IPS-20b (cell line): ENCODE data around the gene ERC1.

Source experiments
- H3K27ac ChIP-seq: one replicate; pipeline ENCODE4 v1.5.1; 2013; ENCODE audit warnings: low read length
- H3K27me3 ChIP-seq: 2 replicates; pipeline ENCODE4 v1.6.1; 2013; ENCODE audit warnings: mild to moderate bottlenecking, low read length, inconsistent platforms; ENCODE audit not compliant: insufficient read depth
- H3K36me3 ChIP-seq: 2 replicates; pipeline ENCODE4 v1.6.1; 2013; ENCODE audit warnings: low read depth, mild to moderate bottlenecking, inconsistent platforms, low read length, moderate library complexity; ENCODE audit not compliant: insufficient read depth
- H3K4me1 ChIP-seq: 2 replicates; pipeline ENCODE4 v1.6.1; 2013; ENCODE audit warnings: mild to moderate bottlenecking, control low read depth, inconsistent platforms, low read length, moderate library complexity; ENCODE audit not compliant: insufficient read depth
- H3K4me3 ChIP-seq: 2 replicates; pipeline ENCODE4 v1.5.1; 2013; ENCODE audit warnings: mild to moderate bottlenecking, low read length, inconsistent platforms
- H3K9ac ChIP-seq: 2 replicates; pipeline ENCODE4 v1.6.1; 2013; ENCODE audit warnings: low read depth, mild to moderate bottlenecking, inconsistent platforms, low read length, moderate library complexity
- H3K9me3 ChIP-seq: 2 replicates; pipeline ENCODE4 v1.6.1; 2013; ENCODE audit warnings: mild to moderate bottlenecking, low read depth, low read length, inconsistent platforms; ENCODE audit not compliant: insufficient read depth

Gene ERC1

DNA sequence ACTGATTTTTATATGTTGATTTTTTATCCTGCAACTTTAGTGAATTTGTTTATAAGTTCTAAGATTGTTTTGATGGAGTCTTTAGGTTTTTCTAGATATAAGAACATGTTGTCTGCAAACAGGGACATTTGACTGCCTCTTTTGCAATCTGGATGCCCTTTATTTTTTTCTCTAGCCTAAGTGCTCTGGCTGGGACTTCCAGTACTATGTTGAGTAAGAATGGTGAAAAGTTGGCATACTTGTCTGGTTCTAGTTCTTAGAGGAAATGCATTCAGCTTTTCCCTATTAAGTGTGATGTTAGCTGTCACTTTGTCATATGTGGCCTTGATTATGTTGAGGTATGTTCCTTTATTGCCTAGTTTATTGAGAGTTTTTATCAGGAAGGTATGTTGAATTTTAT, 68.1 kb downstream of the ERC1 start:
- Histone ChIP-seq H3K27ac (no peak overlapping the region), H3K27me3 (no peaks in the 10 kb centered on the region), H3K36me3 (0 out of 2 replicates have a peak, but pooled peaks cover 7% of the 10 kb centered on the region), H3K9ac (no peak overlapping the region), H3K4me3 (no peak overlapping the region), H3K9me3 (peaks cover 22% of the 10 kb centered on the region), H3K4me1 (peaks cover 27% of the 10 kb centered on the region; the same call in 1 of the 2 replicates)

DNA sequence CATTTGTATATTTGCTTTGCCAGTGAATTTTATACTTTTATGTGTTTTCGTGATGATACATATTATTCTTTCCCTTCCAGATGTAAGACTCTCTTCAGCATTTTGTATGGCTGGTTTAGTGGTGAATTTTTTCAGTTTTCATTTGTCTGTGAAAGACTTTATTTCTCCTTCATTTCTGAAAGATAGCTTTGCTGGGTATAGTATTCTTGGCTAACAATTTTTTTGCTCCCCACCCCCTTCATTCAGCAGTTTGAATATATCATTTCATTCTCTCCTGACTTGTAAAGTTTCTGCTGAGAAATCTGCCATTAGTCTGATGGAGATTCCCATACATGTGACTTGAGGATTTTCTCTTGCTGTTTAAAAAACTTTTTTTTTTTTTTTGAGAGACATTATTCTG, 72.8 kb downstream of the ERC1 start:
- Histone ChIP-seq H3K4me3 (no peak overlapping the region), H3K36me3 (no peaks in the 10 kb centered on the region), H3K4me1 (no peaks in the 10 kb centered on the region), H3K27ac (no peak overlapping the region), H3K9ac (no peak overlapping the region), H3K9me3 (peaks cover 16% of the 10 kb centered on the region), H3K27me3 (no peaks in the 10 kb centered on the region)

DNA sequence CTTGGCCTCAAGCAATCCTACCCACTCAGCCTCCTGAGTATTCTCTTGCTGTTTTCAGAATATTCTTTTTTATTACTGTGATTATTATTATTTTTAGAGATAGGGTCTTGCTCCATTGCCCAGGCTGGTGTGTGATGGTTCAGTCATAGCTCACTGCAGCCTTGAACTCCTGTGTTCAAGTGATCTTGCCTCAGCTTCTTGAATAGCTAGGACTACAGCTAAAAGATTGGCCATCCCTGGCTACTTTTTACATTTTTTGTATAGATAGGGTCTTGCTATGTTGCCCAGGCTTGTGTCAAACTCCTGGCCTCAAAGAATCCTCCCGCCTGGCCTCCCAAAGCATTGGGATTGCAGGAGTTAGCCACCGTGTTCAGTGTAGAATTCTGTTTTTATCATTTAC, 73.3 kb downstream of the ERC1 start:
- no peak overlapping the region for H3K9ac ChIP-seq
- H3K36me3 ChIP-seq = no peaks in the 10 kb centered on the region
- no peak overlapping the region for H3K4me3 ChIP-seq
- H3K27ac ChIP-seq = no peak overlapping the region
- H3K27me3 ChIP-seq = no peaks in the 10 kb centered on the region
- H3K9me3 ChIP-seq = peaks cover 11% of the 10 kb centered on the region
- H3K4me1 ChIP-seq = no peaks in the 10 kb centered on the region

DNA sequence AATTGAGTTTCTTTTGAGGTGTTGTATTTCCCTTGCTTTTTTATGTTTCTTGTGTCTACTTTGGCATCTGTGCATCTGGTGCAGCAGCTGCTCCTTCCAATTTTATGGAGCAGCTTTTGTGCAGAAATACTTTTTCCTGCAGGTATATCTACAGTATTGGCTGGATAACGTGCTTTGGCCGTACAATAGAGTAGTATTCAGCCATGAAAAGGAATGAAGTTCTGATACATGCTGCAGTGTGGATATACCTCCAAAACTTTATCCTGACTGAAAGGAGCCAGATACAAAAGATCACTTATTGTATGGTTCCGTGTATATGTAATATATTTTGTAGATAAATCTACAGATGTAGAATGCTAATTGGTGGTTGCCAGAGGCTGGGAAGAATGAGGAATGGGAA, 74.6 kb downstream of the ERC1 start:
- Histone ChIP-seq H3K4me3 (no peak overlapping the region), H3K27ac (no peak overlapping the region), H3K27me3 (no peaks in the 10 kb centered on the region), H3K9me3 (peaks cover 8% of the 10 kb centered on the region), H3K4me1 (no peaks in the 10 kb centered on the region), H3K9ac (no peak overlapping the region), H3K36me3 (no peaks in the 10 kb centered on the region)

DNA sequence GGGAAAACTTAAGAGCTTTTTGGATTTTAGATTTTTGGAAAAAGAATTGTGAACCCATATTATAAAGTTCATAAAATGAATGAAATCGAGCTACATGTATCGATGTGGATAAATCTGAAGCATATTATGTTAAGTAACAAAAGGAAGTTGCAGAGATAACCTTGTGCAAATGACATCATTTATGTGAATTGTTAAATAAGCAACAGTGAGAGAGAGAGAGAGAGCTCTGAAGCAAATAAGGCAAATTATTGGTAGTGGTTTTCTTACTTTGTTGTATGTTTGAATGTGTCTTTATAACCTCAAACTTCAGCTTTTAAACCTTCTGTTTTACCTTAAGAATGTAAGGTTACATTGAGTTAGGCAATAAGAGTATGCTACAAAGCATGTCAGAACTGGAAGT, 78.8 kb downstream of the ERC1 start:
- Histone ChIP-seq H3K36me3 (no peaks in the 10 kb centered on the region), H3K4me3 (no peak overlapping the region), H3K27me3 (no peaks in the 10 kb centered on the region), H3K9me3 (no peaks in the 10 kb centered on the region), H3K27ac (no peak overlapping the region), H3K4me1 (no peaks in the 10 kb centered on the region), H3K9ac (no peak overlapping the region)

DNA sequence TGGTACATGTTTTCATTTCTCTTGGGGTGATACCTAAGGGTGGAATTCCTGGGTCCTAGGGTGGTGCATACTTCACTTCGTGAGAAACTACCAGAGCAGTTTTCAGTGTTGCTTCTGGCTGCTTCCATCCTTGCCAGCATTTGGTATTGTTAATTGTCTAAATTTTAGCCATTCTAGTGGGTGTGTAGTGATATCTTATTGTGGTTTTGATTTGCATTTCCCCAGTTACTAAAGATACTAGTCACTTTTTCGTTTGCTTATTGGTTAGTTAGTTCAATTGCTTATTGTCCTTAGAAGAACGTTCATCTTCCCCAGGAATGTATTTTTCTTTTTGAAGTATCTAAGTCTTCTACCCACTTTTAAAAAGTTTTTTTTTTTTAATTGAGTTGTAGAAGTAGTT, 80.2 kb downstream of the ERC1 start:
- Histone ChIP-seq H3K9me3 (no peaks in the 10 kb centered on the region), H3K4me1 (no peaks in the 10 kb centered on the region), H3K9ac (no peak overlapping the region), H3K27me3 (no peaks in the 10 kb centered on the region), H3K4me3 (no peak overlapping the region), H3K36me3 (no peaks in the 10 kb centered on the region), H3K27ac (no peak overlapping the region)

DNA sequence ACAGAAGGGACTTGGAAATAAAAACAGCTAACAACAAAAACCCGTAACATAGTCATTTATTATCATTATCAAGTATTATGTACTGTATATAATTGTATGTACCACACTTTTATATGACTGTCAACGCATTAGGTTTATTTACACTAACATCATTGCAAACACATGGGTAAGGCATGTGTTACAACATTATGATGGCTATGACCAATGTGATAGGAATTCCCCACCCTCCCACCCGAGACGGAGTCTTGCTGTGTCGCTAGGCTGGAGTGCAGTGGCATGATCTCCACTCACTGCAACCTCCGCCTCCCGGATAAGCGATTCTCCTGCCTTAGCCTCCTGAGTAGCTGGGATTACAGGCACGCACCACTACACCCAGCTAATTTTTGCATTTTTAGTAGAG, 82.6 kb downstream of the ERC1 start:
- Histone ChIP-seq H3K9ac (no peak overlapping the region), H3K27me3 (no peaks in the 10 kb centered on the region), H3K27ac (no peak overlapping the region), H3K36me3 (no peaks in the 10 kb centered on the region), H3K4me1 (no peaks in the 10 kb centered on the region), H3K9me3 (no peaks in the 10 kb centered on the region), H3K4me3 (no peak overlapping the region)

DNA sequence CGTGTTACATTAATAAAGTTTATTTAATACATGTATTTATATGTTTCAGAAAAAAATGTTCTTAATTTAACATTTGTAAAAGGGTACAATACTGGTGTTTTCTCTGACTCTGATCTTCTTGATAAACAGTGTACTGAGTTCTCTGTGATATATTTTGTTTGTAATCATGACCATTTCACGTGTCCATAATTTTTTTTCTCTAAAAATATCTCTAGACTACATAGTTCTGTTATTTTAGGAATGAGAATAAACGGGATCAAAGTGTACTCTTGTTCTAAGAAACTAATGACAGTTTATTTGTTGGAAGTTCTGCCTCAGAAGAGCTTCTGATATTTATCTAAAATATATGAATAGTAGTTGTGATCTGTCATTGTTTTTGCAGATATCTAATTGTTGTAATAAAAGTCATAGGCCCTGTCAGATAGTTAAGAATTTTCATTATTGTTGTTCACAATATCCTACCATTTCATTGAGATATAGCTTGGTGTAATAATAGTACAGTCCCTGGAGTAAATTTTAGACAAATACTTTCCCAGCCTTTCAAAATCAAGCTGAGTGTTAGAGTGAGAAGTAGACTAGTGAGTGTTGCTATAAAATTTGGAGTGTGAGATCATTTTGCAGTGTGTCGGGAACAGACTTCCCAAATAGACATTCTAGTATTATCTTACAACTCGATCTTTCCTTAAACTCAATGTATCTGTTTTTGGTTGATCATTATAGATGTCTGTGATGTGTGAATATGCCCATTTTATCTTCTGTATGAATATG, 86.2 kb downstream of the ERC1 start:
- H3K4me1 ChIP-seq = peaks cover 5% of the 10 kb centered on the region
- H3K9me3 ChIP-seq = no peaks in the 10 kb centered on the region
- H3K36me3 ChIP-seq = no peaks in the 10 kb centered on the region
- no peak overlapping the region for H3K4me3 ChIP-seq
- H3K27ac ChIP-seq = no peak overlapping the region
- no peaks in the 10 kb centered on the region for H3K27me3 ChIP-seq
- no peak overlapping the region for H3K9ac ChIP-seq

DNA sequence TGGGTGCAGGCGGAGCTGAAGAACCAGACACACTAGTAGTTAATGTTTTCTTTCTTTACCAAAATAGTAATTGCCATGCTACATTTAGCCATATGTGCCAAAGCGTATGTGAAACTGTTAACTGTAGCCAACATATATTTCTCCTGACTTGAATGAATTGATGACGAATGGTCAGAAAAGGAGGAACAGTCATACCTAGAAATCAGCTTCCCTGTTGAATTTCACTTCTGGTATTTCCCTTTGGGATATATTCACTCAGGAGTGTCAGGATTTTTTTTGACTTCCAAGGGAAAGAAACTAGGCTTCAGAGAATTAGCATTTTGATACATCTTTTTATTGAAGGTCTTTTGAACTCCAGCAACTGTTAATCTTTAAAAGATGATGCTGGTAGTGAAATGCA, 87.0 kb downstream of the ERC1 start:
- no peaks in the 10 kb centered on the region for H3K9me3 ChIP-seq
- H3K9ac ChIP-seq = no peak overlapping the region
- no peak overlapping the region for H3K27ac ChIP-seq
- no peak overlapping the region for H3K4me3 ChIP-seq
- H3K27me3 ChIP-seq = no peaks in the 10 kb centered on the region
- no peaks in the 10 kb centered on the region for H3K36me3 ChIP-seq
- H3K4me1 ChIP-seq = peaks cover 8% of the 10 kb centered on the region

DNA sequence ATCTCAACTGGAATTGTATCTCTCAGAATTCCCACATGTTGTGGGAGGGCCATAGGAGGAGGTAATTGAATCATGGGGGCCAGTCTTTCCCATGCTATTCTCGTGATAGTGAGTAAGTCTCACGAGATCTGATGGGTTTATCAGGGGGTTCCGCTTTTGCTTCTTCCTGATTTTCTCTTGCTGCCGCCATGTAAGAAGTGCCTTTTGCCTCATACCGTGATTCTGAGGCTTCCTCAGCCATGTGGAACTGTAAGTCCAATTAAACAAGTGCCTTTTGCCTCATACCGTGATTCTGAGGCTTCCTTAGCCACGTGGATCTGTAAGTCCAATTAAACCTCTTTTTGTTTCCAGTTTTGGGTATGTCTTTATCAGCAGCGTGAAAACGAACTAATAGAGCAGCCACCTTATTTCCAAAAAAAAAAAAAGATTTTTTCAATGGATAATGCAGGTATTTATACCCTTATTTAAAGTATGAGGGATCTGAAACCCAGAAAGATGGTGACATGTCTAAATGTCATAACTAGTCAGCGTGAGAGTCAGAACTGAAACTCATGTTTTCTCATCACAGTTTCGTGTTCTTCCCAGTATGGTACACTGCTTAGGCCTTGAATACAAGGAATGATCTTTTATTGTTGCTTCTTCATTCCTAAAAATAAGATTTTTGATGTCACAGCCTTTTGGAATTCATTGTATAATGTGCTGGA, 89.6 kb downstream of the ERC1 start:
- H3K27me3 ChIP-seq = no peaks in the 10 kb centered on the region
- no peak overlapping the region for H3K27ac ChIP-seq
- H3K4me3 ChIP-seq = no peak overlapping the region
- H3K9me3 ChIP-seq = no peaks in the 10 kb centered on the region
- H3K36me3 ChIP-seq = no peaks in the 10 kb centered on the region
- no peak overlapping the region for H3K9ac ChIP-seq
- peaks cover 16% of the 10 kb centered on the region for H3K4me1 ChIP-seq

DNA sequence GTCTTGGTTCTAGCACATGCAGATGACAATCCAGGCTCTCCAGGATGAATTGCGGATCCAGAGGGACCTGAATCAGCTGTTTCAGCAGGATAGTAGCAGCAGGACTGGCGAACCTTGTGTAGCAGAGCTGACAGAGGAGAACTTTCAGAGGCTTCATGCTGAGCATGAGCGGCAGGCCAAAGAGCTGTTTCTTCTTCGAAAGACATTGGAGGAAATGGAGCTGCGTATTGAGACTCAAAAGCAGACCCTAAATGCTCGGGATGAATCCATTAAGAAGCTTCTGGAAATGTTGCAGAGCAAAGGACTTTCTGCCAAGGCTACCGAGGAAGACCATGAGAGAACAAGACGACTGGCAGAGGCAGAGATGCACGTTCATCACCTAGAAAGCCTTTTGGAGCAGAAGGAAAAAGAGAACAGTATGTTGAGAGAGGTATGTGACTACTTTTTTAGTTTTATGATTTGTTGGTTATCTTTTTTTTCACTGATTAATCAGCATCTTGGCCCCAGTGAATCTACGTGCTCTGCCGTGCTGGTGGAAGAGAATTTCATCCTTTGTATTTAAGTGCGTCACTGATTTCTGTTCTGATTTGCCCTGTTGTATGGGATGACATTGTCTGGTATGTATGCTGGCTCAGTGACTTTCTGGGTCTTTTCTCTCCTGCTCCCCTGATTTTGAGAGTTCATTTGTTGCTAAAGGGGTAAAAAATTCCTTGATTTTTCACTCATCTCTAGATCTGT, 92.3 kb downstream of the ERC1 start:
- no peak overlapping the region for H3K27ac ChIP-seq
- no peaks in the 10 kb centered on the region for H3K9me3 ChIP-seq
- no peak overlapping the region for H3K4me3 ChIP-seq
- H3K9ac ChIP-seq = no peak overlapping the region; the same call in 1 of the 2 replicates
- H3K36me3 ChIP-seq = no peaks in the 10 kb centered on the region
- H3K27me3 ChIP-seq = no peaks in the 10 kb centered on the region
- H3K4me1 ChIP-seq = peaks cover 16% of the 10 kb centered on the region

DNA sequence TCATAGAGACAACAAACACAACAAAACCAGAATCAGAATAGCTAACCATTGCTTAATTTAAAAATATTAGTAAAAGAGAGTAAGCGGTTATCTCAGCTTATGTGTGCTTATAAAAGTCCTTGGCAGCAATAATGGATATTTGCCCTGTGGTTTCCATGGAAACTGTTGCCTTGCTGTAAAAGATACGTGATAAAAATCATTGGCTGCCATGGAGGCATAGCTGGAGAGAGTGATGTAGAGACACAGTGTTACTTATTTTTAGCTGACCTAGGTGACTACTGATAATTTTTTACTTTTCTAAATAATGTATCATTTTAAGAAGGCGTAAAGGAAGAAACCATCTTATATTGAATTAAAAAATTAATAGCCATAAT, 92.9 kb downstream of the ERC1 start:
- no peaks in the 10 kb centered on the region for H3K36me3 ChIP-seq
- H3K4me1 ChIP-seq = peaks cover 16% of the 10 kb centered on the region
- H3K27ac ChIP-seq = no peak overlapping the region
- no peaks in the 10 kb centered on the region for H3K9me3 ChIP-seq
- no peaks in the 10 kb centered on the region for H3K27me3 ChIP-seq
- H3K4me3 ChIP-seq = no peak overlapping the region
- no peak overlapping the region; the same call in 1 of the 2 replicates for H3K9ac ChIP-seq
